SK-N-SH treated with all-trans-retinoic acid at 6 μM for 48 hours (cell line): ENCODE data around the gene ZNF57.
"Not testable (repeated sequence)": the region's sequence is repeated elsewhere in the genome, so short reads cannot be mapped to it uniquely, and the experiment has no call there.

Experiments used
- BACH2 ChIP-seq: fragments of 250-450 bp; sonication (Bioruptor Pico); IDR thresholded peaks from 2 replicates; pipeline ENCODE4 v1.9.0; 2021; ENCODE audit warnings: mild to moderate bottlenecking, borderline replicate concordance
- CREB5 ChIP-seq: fragments of 250-450 bp; sonication (Bioruptor Pico); IDR thresholded peaks from 2 replicates; pipeline ENCODE4 v1.5.1; 2020; ENCODE audit warnings: low read depth, mild to moderate bottlenecking, moderate library complexity
- CSDC2 ChIP-seq: fragments of 250-450 bp; sonication (Bioruptor Pico); IDR thresholded peaks from 2 replicates; pipeline ENCODE4 v1.5.0; 2020; ENCODE audit warnings: mild to moderate bottlenecking, moderate library complexity
- CSRNP3 ChIP-seq: fragments of 250-450 bp; sonication (Bioruptor Pico); IDR thresholded peaks from 2 replicates; pipeline ENCODE4 v1.5.1; 2021; ENCODE audit warnings: mild to moderate bottlenecking, moderate library complexity
- OSR1 ChIP-seq: fragments of 250-450 bp; sonication (Bioruptor Pico); IDR thresholded peaks from 2 replicates; pipeline ENCODE4 v1.8.0; 2022; ENCODE audit warnings: moderate library complexity, mild to moderate bottlenecking, inconsistent platforms
- PATZ1 ChIP-seq: fragments of 250-450 bp; sonication (Bioruptor Pico); IDR thresholded peaks from 2 replicates; pipeline ENCODE4 v1.8.0; 2020; ENCODE audit warnings: mild to moderate bottlenecking, moderate library complexity, borderline replicate concordance
- POU6F1 ChIP-seq: fragments of 250-450 bp; sonication (Bioruptor Pico); IDR thresholded peaks from 2 replicates; pipeline ENCODE4 v1.8.0; 2021; ENCODE audit warnings: low read depth, mild to moderate bottlenecking, moderate library complexity, borderline replicate concordance
- RARB ChIP-seq: fragments of 250-450 bp; sonication (Bioruptor Pico); IDR thresholded peaks from 2 replicates; pipeline ENCODE4 v1.8.0; 2021; ENCODE audit warnings: mild to moderate bottlenecking, moderate library complexity
- SNAI2 ChIP-seq: fragments of 250-450 bp; sonication (Bioruptor Pico); IDR thresholded peaks from 2 replicates; pipeline ENCODE4 v1.5.0; 2020; ENCODE audit warnings: mild to moderate bottlenecking, moderate library complexity
- TOX ChIP-seq: fragments of 250-450 bp; sonication (Bioruptor Pico); IDR thresholded peaks from 2 replicates; pipeline ENCODE4 v1.8.0; 2021; ENCODE audit warnings: mild to moderate bottlenecking, moderate library complexity, borderline replicate concordance
- ZC3H10 ChIP-seq: fragments of 250-450 bp; sonication (Bioruptor Pico); IDR thresholded peaks from 2 replicates; pipeline ENCODE4 v1.5.1; 2021; ENCODE audit warnings: mild to moderate bottlenecking, moderate library complexity
- ZFP3 ChIP-seq: fragments of 250-450 bp; sonication (Bioruptor Pico); IDR thresholded peaks from 2 replicates; pipeline ENCODE4 v1.5.0; 2020; ENCODE audit warnings: mild to moderate bottlenecking, moderate library complexity
- ZNF8 ChIP-seq: fragments of 450-650 bp; formaldehyde crosslinking; IDR thresholded peaks from 2 replicates; pipeline ENCODE4 v1.5.0; 2020; ENCODE audit warnings: mild to moderate bottlenecking, moderate library complexity
- TF ChIP-seq, protein P1 (sequence below): fragments of 250-450 bp; sonication (Bioruptor Pico); IDR thresholded peaks from 2 replicates; pipeline ENCODE4 v1.5.0; 2020; ENCODE audit warnings: mild to moderate bottlenecking, moderate library complexity

GRCh38 chr19:2963631-2964030, 62.9 kb downstream of the ZNF57 start:
- not testable (repeated sequence) for TF ChIP-seq POU6F1 (CRISPR knock-in tag); ZC3H10; SNAI2 (CRISPR knock-in tag); ZFP3 (CRISPR knock-in tag); RARB; CSRNP3; CREB5; OSR1; CSDC2 (CRISPR knock-in tag); BACH2 (CRISPR knock-in tag); PATZ1 (CRISPR knock-in tag); TOX (CRISPR knock-in tag); ZNF8 (CRISPR knock-in tag)
- TF ChIP-seq, protein P1, sequence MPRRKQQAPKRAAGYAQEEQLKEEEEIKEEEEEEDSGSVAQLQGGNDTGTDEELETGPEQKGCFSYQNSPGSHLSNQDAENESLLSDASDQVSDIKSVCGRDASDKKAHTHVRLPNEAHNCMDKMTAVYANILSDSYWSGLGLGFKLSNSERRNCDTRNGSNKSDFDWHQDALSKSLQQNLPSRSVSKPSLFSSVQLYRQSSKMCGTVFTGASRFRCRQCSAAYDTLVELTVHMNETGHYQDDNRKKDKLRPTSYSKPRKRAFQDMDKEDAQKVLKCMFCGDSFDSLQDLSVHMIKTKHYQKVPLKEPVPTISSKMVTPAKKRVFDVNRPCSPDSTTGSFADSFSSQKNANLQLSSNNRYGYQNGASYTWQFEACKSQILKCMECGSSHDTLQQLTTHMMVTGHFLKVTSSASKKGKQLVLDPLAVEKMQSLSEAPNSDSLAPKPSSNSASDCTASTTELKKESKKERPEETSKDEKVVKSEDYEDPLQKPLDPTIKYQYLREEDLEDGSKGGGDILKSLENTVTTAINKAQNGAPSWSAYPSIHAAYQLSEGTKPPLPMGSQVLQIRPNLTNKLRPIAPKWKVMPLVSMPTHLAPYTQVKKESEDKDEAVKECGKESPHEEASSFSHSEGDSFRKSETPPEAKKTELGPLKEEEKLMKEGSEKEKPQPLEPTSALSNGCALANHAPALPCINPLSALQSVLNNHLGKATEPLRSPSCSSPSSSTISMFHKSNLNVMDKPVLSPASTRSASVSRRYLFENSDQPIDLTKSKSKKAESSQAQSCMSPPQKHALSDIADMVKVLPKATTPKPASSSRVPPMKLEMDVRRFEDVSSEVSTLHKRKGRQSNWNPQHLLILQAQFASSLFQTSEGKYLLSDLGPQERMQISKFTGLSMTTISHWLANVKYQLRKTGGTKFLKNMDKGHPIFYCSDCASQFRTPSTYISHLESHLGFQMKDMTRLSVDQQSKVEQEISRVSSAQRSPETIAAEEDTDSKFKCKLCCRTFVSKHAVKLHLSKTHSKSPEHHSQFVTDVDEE (CRISPR knock-in tag): not testable (repeated sequence)
